Lung (tissue), 12 donors: ENCODE results near the gene AHDC1. TPM values are rescaled to one million over a fixed set of nuclear protein-coding genes. Genes with fewer than 3 reads are reported as not detected.

Experiments
- ATAC-seq: fragments of 200-7000 bp; cut with Tn5 transposase; one replicate; pipeline ENCODE4 v1.9.1; 2020; ENCODE audit warnings: moderate number of reproducible peaks; ENCODE audit not compliant: insufficient read depth, low FRiP score
- DNase-seq, 3 donors: peaks; one replicate each; pipeline ENCODE4 v3.0.0-alpha.2; 2013 to 2017
- H3K27ac ChIP-seq, 2 donors: one replicate each; pipeline ENCODE4 v1.5.1; 2013; ENCODE audit warnings: mild to moderate bottlenecking in 2 of 2, moderate library complexity in 2 of 2, control low read depth in 1 of 2, inconsistent platforms in 1 of 2, low read depth in 1 of 2, low read length in 1 of 2
- H3K27me3 ChIP-seq, 3 donors: one replicate each; pipeline ENCODE4 v1.5.1; 2013; ENCODE audit warnings: low read length in 2 of 3; ENCODE audit not compliant: control insufficient read depth in 3 of 3, insufficient read depth in 3 of 3
- H3K36me3 ChIP-seq, 4 donors: one replicate each; pipeline ENCODE4 v1.5.1; 2013; ENCODE audit warnings: low read length in 4 of 4, mild to moderate bottlenecking in 1 of 4, moderate library complexity in 1 of 4; ENCODE audit not compliant: control insufficient read depth in 4 of 4, insufficient read depth in 4 of 4
- H3K4me1 ChIP-seq, 5 donors: one replicate each; pipeline ENCODE4 v1.5.1; 2013; ENCODE audit warnings: low read length in 5 of 5, mild to moderate bottlenecking in 2 of 5, moderate library complexity in 1 of 5; ENCODE audit not compliant: control insufficient read depth in 5 of 5, insufficient read depth in 5 of 5
- H3K4me3 ChIP-seq: one replicate; pipeline ENCODE4 v1.5.1; 2013; ENCODE audit warnings: mild to moderate bottlenecking, control low read depth, moderate library complexity
- H3K9ac ChIP-seq, 2 donors: one replicate each; pipeline ENCODE4 v1.5.1; 2013; ENCODE audit warnings: low read length in 2 of 2, control low read depth in 1 of 2; ENCODE audit not compliant: insufficient read depth in 1 of 2
- H3K9me3 ChIP-seq, 4 donors: one replicate each; pipeline ENCODE4 v1.5.1; 2013; ENCODE audit warnings: low read length in 3 of 4, mild to moderate bottlenecking in 1 of 4, moderate library complexity in 1 of 4; ENCODE audit not compliant: control insufficient read depth in 4 of 4, insufficient read depth in 3 of 4
- WGBS, 2 donors: extraction: QIAGEN DNeasy Blood & Tissue Kit; methylation state at CpG; one replicate each; pipeline ENCODE4 v1.1.7; 2013; 5-methylcytosine and 5-hydroxymethylcytosine counted together
- polyA plus RNA-seq, 2 donors: library from polyadenylated mRNA; stranded (reverse); fragments of 200-250 nt; gene quantifications; one replicate each; pipeline ENCODE4 v1.2.1, GENCODE V29; 2013
- total RNA-seq, 2 donors: library from RNA; depleted of rRNA in 1 of 2; stranded (reverse); fragments of >200 nt in 1 of 2; gene quantifications; one replicate each; pipeline ENCODE4 v1.2.1, GENCODE V29; 2014 to 2021
- TF ChIP-seq, protein P1 (sequence below): IDR thresholded peaks from 2 replicates; pipeline ENCODE4 v1.5.1; 2012; ENCODE audit warnings: mild to moderate bottlenecking; ENCODE audit errors: control extremely low read depth, extremely low read depth
- donor health status: control.
- donor health status: control.
- donor health status: Bipolar disorder and iron deficiency.
- donor health status: healthy.
- donor health status: DM: yes; HTN: yes; CAD: no.

The AHDC1 gene
- total and polyA plus RNA-seq, 4 donors, result 10.3 to 37.9 (median 21.8) TPM

GRCh38 chr1:27499142-27499541, 104.8 kb downstream of the AHDC1 start:
- ATAC-seq (no peak), DNase-seq (no peak)
- no peak overlapping the region for H3K27ac ChIP-seq
- H3K4me3 ChIP-seq, result no peak overlapping the region
- no peaks in the 10 kb centered on the region for H3K36me3 ChIP-seq
- no peaks in the 10 kb centered on the region for H3K9me3 ChIP-seq
- H3K27me3 ChIP-seq, result no peaks in the 10 kb centered on the region
- WGBS, 2 donors, result 94 to 95% methylated on average over 2 of the region's 2 CpGs
- TF ChIP-seq, protein P1, sequence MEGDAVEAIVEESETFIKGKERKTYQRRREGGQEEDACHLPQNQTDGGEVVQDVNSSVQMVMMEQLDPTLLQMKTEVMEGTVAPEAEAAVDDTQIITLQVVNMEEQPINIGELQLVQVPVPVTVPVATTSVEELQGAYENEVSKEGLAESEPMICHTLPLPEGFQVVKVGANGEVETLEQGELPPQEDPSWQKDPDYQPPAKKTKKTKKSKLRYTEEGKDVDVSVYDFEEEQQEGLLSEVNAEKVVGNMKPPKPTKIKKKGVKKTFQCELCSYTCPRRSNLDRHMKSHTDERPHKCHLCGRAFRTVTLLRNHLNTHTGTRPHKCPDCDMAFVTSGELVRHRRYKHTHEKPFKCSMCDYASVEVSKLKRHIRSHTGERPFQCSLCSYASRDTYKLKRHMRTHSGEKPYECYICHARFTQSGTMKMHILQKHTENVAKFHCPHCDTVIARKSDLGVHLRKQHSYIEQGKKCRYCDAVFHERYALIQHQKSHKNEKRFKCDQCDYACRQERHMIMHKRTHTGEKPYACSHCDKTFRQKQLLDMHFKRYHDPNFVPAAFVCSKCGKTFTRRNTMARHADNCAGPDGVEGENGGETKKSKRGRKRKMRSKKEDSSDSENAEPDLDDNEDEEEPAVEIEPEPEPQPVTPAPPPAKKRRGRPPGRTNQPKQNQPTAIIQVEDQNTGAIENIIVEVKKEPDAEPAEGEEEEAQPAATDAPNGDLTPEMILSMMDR, result no peak
- H3K4me1 ChIP-seq, result peaks cover 0 to 10% (median 5%) of the 10 kb centered on the region in 5 donors
- no peak overlapping the region for H3K9ac ChIP-seq

DNA sequence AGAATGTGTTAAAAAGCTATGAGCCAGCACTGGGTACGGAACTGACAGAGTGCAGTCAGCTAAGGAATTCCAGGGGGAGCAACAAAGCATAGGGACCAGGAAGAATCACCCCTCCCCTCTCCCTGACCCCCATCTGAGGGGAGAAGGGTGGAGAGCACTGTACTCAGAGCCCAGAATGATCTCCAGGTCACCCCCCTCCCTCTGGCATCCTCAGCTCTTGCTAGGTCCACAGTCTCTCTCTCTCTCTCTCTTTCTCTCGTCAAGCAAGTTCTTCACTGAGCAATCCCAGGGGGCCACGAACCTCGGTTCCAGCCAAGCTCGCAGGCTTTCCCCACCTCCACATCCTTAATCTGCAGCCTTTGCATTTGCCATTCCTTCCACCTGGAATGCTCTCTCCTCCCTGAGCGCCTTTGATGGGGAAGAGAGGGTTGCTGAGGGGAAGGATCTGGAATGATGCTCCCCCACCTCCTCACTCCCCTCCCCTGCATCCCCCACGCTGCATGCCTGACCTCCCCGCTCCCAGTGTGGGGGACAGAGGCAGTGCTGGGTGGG, 107.3 kb downstream of the AHDC1 start:
- TF ChIP-seq, protein P1, result no peak

GRCh38 chr1:27492796-27493195, 111.1 kb downstream of the AHDC1 start:
- Histone ChIP-seq H3K4me1 (peaks cover 0 to 19% (median 9%) of the 10 kb centered on the region in 5 donors), H3K27me3 (no peaks in the 10 kb centered on the region), H3K36me3 (peaks cover 0 to 6% (median 0%) of the 10 kb centered on the region in 4 donors), H3K27ac (peak overlapping the region in 1 of 2 donors; percentile 74), H3K4me3 (no peak overlapping the region), H3K9ac (no peak overlapping the region), H3K9me3 (no peaks in the 10 kb centered on the region)
- DNase-seq, result no peak
- 92 to 96% methylated on average over 3 of the region's 3 CpGs for whole genome bisulfite sequencing, 2 donors
- TF ChIP-seq, protein P1, result no peak
- no peak for ATAC-seq

More for the DNA sequence above, 107.3 kb downstream of the AHDC1 start:
- 51 to 75% methylated on average over 8 of the region's 8 CpGs for WGBS, 2 donors
- peaks cover 0 to 6% (median 2%) of the 10 kb centered on the region in 5 donors for H3K4me1 ChIP-seq
- no peak for ATAC-seq
- H3K9me3 ChIP-seq, result no peaks in the 10 kb centered on the region
- no peaks in the 10 kb centered on the region for H3K27me3 ChIP-seq
- no peak overlapping the region for H3K4me3 ChIP-seq
- no peak overlapping the region for H3K9ac ChIP-seq
- DNase-seq, result peak; percentile 46 to 61 (median 51)
- no peak overlapping the region for H3K27ac ChIP-seq
- no peaks in the 10 kb centered on the region for H3K36me3 ChIP-seq
